ENCODE data around the gene TM4SF20.

TM4SF20 gene

DNA sequence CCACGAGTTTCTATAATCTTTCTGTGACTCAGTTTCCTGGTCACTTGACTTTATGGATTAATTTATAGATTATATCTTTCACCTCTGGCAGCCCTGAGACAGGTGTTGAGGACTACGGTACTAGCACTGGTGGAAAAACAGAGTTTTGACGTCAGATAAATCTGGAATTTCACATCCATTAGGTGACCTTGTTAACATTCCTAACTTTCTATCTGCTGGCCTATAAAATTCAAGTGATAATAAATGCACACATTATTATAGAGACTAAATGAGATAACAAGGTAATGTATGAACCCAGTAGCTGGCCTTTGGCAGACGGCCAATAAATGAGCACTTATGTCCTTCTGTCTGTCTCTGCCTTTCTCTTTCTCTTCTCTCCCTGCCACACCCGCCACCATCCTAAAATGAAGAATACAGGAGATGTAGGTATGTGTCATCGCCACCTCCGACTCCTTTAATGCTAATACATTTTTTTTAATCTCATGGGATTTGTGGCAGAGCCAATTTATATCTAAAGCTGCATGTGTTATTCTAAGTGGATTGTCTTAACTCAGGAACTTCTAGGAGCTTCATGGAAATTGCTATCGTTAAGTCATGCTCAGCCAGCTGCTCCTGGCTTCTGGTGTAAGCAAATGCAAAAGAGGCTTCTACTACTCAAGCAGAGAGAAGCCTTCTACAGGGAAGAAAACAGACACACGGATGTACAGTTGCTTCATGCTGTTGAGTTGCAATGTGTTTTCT, 2.3 kb downstream of the TM4SF20 start:
- Histone ChIP-seq H3K27me3 (ENCODE audit: insufficient read depth, poor library complexity, severe bottlenecking) (no peaks in the 10 kb centered on the region), H3K27ac (replicated peaks) (no peak overlapping the region), H3K4me3 (replicated peaks; ENCODE audit: insufficient read depth, low read length) (no peak overlapping the region)
- DNase-seq (ENCODE audit: low read depth in 1 of 2, low spot score in 1 of 2) = no peak
- TF ChIP-seq, protein P1, sequence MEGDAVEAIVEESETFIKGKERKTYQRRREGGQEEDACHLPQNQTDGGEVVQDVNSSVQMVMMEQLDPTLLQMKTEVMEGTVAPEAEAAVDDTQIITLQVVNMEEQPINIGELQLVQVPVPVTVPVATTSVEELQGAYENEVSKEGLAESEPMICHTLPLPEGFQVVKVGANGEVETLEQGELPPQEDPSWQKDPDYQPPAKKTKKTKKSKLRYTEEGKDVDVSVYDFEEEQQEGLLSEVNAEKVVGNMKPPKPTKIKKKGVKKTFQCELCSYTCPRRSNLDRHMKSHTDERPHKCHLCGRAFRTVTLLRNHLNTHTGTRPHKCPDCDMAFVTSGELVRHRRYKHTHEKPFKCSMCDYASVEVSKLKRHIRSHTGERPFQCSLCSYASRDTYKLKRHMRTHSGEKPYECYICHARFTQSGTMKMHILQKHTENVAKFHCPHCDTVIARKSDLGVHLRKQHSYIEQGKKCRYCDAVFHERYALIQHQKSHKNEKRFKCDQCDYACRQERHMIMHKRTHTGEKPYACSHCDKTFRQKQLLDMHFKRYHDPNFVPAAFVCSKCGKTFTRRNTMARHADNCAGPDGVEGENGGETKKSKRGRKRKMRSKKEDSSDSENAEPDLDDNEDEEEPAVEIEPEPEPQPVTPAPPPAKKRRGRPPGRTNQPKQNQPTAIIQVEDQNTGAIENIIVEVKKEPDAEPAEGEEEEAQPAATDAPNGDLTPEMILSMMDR (IDR thresholded peaks at IDR 0.05; ENCODE audit: insufficient read depth, low read length) = no peak
- TF ChIP-seq POLR2AphosphoS5 (IDR thresholded peaks at IDR 0.05; ENCODE audit: low read depth) = no peak
- no peak for TF ChIP-seq SPI1 (IDR thresholded peaks at IDR 0.05; ENCODE audit: borderline replicate concordance, low read depth)
- TF ChIP-seq GABPA (IDR thresholded peaks at IDR 0.05; ENCODE audit: low read depth) = no peak
- no peak for TF ChIP-seq REST (IDR thresholded peaks at IDR 0.05; ENCODE audit: insufficient replicate concordance, low read depth)

- Histone ChIP-seq H3K4me3 (replicated peaks; ENCODE audit: insufficient read depth, low read length) (no peak overlapping the region), H3K27me3 (ENCODE audit: insufficient read depth, poor library complexity, severe bottlenecking) (no peaks in the 10 kb centered on the region), H3K27ac (replicated peaks) (no peak overlapping the region)
- no peak for DNase-seq (ENCODE audit: low read depth in 1 of 2, low spot score in 1 of 2)
- TF ChIP-seq, protein P1 (IDR thresholded peaks at IDR 0.05; ENCODE audit: insufficient read depth, low read length) = no peak
- TF ChIP-seq REST (IDR thresholded peaks at IDR 0.05; ENCODE audit: insufficient replicate concordance, low read depth) (no peak), SPI1 (IDR thresholded peaks at IDR 0.05; ENCODE audit: borderline replicate concordance, low read depth) (no peak), GABPA (IDR thresholded peaks at IDR 0.05; ENCODE audit: low read depth) (no peak), POLR2AphosphoS5 (IDR thresholded peaks at IDR 0.05; ENCODE audit: low read depth) (no peak)
These were observed 4.9 kb downstream of the TM4SF20 start for GRCh38 chr2:227374158-227374557.

DNA sequence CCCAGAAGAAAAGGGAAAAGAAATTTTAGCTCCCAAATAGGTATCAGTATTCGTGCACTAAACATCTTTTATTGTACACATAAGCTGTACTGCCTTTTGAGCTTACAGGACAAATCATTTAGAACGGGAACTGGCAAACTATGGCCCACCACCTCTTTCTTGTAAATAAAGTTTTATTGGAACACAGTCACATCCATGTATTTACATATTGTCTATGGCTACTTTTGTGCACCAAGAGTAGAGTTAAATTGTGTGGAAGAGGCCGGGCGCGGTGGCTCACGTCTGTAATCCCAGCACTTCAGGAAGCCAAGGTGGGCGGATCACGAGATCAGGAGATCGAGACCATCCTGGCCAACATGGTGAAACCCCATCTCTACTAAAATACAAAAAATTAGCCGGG, 5.7 kb downstream of the TM4SF20 start:
- no peak for TF ChIP-seq REST (IDR thresholded peaks at IDR 0.05; ENCODE audit: insufficient replicate concordance, low read depth)
- TF ChIP-seq, protein P1 (IDR thresholded peaks at IDR 0.05; ENCODE audit: insufficient read depth, low read length) = no peak
- no peak for TF ChIP-seq POLR2AphosphoS5 (IDR thresholded peaks at IDR 0.05; ENCODE audit: low read depth)
- no peak for TF ChIP-seq SPI1 (IDR thresholded peaks at IDR 0.05; ENCODE audit: borderline replicate concordance, low read depth)
- TF ChIP-seq GABPA (IDR thresholded peaks at IDR 0.05; ENCODE audit: low read depth) = no peak
- no peak overlapping the region for H3K4me3 ChIP-seq (replicated peaks; ENCODE audit: insufficient read depth, low read length)
- H3K27me3 ChIP-seq (ENCODE audit: insufficient read depth, poor library complexity, severe bottlenecking) = no peaks in the 10 kb centered on the region
- DNase-seq (ENCODE audit: low read depth in 1 of 2, low spot score in 1 of 2) = no peak
- H3K27ac ChIP-seq (replicated peaks) = no peak overlapping the region
